ENCODE results near the gene ZNF831. TPM values are rescaled to one million over a fixed set of nuclear protein-coding genes. Genes with fewer than 3 reads are reported as not detected.

The ZNF831 gene
- total and polyA plus RNA-seq, 10 of the 15 experiments (the other 5 are each of a cell fraction or from before 2014, with no cell fraction given), result 0.01 to 0.97 (median 0.23) TPM

DNA sequence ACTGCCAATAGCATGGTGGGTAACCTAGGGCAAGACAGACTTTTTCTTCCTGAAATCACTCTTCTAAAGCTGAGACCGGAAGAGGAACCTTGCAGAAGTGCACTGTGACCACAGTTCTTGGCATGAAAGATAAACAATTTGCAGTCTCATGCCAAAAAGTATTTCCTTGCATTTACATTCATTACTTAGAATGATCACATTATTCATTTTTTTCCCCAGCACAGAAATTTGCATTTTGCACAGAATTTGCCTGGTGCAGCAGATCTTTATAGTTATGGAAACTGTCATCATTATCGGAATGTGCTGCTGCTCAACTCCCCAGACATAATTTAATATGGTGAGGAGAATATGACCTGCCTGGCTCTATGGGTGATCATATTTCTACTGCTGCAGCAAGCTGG, 94.6 kb downstream of the ZNF831 start (continued):
- TF ChIP-seq, protein P1, sequence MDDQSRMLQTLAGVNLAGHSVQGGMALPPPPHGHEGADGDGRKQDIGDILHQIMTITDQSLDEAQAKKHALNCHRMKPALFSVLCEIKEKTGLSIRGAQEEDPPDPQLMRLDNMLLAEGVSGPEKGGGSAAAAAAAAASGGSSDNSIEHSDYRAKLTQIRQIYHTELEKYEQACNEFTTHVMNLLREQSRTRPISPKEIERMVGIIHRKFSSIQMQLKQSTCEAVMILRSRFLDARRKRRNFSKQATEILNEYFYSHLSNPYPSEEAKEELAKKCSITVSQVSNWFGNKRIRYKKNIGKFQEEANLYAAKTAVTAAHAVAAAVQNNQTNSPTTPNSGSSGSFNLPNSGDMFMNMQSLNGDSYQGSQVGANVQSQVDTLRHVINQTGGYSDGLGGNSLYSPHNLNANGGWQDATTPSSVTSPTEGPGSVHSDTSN (IDR thresholded peaks at IDR 0.05; ENCODE audit: insufficient replicate concordance, low read depth, low read length), result no peak

DNA sequence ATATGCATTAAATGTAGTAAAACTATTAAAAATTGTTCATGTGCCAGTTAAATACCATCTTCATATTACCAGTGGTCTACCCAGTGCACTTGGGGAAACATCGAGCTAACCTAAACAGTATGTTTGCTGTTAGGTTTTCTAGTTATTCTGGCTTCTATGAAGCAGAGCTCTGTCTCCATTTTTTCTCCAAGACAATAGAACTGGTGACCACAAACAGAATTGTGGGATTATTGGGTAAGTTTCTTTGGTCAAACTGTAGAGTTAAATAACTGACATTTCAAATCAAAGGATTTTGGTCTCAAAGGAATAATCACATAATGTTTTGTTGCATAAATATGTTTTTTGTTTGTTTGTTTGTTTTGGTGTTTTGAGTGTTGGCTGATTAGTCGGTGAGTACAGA, 96.3 kb downstream of the ZNF831 start:
- no TSS peak for BruUV-seq (replicated peaks)

DNA sequence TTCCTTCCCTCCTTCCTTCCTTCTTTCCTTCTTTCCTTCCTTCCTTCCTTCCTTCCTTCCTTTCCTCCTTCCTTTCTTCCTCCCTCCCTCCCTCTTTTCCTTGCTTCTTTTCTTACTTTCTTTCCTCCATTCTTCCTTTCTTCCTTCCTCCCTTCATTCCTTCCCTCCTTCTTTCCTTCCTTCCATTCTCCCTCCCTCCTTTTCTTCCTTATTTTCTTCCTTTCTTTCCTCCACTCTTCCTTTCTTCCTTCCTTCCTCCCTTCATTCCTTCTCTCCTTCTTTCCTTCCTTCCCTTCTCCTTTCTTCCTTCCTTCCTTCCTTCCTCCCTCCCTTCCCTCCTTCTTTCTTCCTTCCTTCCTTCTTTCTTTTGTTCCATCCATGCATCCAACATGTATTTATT, 101.7 kb downstream of the ZNF831 start:
- no peaks in the 10 kb centered on the region for H3K79me2 ChIP-seq (ENCODE audit: control insufficient read depth, insufficient read depth, low read length)
- H4K20me1 ChIP-seq (ENCODE audit: control insufficient read depth, insufficient read depth), result no peaks in the 10 kb centered on the region
- in situ Hi-C loops (cut with MboI), result no loop called here
- BruUV-seq (replicated peaks), result no TSS peak
- intact Hi-C loops (cut with micrococcal nuclease; ENCODE audit: unreplicated experiment), result no loop called here
- no peaks in the 10 kb centered on the region for H3K36me3 ChIP-seq (ENCODE audit: control insufficient read depth in 2 of 2, insufficient read depth in 2 of 2, low read length in 1 of 2)
- H3K9me3 ChIP-seq (replicated peaks; ENCODE audit: control insufficient read depth, insufficient read depth, low read length), result no peaks in the 10 kb centered on the region
- CTCF ChIA-PET, result interaction anchor here (1.1 kb wide), 1 partner anchor 12 kb away, joined by 3 read pairs; no protein-coding TSS in a partner anchor
- SMC1A ChIA-PET (ENCODE audit: uncharacterized antibody, unreplicated experiment), result no interaction called here
- no peak for DNase-seq (ENCODE audit: low read depth, low spot score)
- H3K27ac ChIP-seq (ENCODE audit: control insufficient read depth, insufficient read depth), result no peak overlapping the region
- FAIRE-seq, result no peak
- POLR2A ChIA-PET, result no interaction called here
- H3K4me1 ChIP-seq (ENCODE audit: control insufficient read depth, insufficient read depth, low read length), result no peaks in the 10 kb centered on the region
- ATAC-seq, result no peak
- no peak overlapping the region for H3K4me3 ChIP-seq
- no peak overlapping the region for H2AFZ ChIP-seq (ENCODE audit: control insufficient read depth, low read depth, low read length)
- RAD21 ChIA-PET (ENCODE audit: unreplicated experiment), result no interaction called here
- H3K9ac ChIP-seq (ENCODE audit: control insufficient read depth, insufficient read depth, low read length), result no peak overlapping the region
- H3K27me3 ChIP-seq (replicated peaks in 1 of 2; ENCODE audit: control insufficient read depth in 2 of 2, insufficient read depth in 2 of 2, low read length in 1 of 2), result no peaks in the 10 kb centered on the region; a peak in 1 of 4 replicates
- no peak overlapping the region for H3K4me2 ChIP-seq (ENCODE audit: control insufficient read depth, insufficient read depth)
- TF ChIP-seq EGR1 (IDR thresholded peaks at IDR 0.05; ENCODE audit: borderline replicate concordance in 1 of 2, low read depth in 2 of 2, low read length in 2 of 2) (no peak), ZZZ3 (IDR thresholded peaks at IDR 0.05; ENCODE audit: control insufficient read depth, insufficient read length, low read depth) (no peak), TARDBP (IDR thresholded peaks at IDR 0.05; ENCODE audit: borderline replicate concordance) (no peak), CBX3 (IDR thresholded peaks at IDR 0.05; ENCODE audit: borderline replicate concordance, low read depth) (no peak), GATAD2B (conservative IDR thresholded peaks at IDR 0.05; ENCODE audit: low read depth) (no peak), BCL11A (IDR thresholded peaks at IDR 0.05; ENCODE audit: low read depth, low read length) (no peak), YY1 (IDR thresholded peaks at IDR 0.05; ENCODE audit: low read depth, low read length) (no peak)
- TF ChIP-seq, protein P2, sequence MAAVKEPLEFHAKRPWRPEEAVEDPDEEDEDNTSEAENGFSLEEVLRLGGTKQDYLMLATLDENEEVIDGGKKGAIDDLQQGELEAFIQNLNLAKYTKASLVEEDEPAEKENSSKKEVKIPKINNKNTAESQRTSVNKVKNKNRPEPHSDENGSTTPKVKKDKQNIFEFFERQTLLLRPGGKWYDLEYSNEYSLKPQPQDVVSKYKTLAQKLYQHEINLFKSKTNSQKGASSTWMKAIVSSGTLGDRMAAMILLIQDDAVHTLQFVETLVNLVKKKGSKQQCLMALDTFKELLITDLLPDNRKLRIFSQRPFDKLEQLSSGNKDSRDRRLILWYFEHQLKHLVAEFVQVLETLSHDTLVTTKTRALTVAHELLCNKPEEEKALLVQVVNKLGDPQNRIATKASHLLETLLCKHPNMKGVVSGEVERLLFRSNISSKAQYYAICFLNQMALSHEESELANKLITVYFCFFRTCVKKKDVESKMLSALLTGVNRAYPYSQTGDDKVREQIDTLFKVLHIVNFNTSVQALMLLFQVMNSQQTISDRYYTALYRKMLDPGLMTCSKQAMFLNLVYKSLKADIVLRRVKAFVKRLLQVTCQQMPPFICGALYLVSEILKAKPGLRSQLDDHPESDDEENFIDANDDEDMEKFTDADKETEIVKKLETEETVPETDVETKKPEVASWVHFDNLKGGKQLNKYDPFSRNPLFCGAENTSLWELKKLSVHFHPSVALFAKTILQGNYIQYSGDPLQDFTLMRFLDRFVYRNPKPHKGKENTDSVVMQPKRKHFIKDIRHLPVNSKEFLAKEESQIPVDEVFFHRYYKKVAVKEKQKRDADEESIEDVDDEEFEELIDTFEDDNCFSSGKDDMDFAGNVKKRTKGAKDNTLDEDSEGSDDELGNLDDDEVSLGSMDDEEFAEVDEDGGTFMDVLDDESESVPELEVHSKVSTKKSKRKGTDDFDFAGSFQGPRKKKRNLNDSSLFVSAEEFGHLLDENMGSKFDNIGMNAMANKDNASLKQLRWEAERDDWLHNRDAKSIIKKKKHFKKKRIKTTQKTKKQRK (IDR thresholded peaks at IDR 0.05; ENCODE audit: low read depth, low read length), result no peak

More for the DNA sequence above, 96.3 kb downstream of the ZNF831 start:
- no peak overlapping the region for H2AFZ ChIP-seq (ENCODE audit: control insufficient read depth, low read depth, low read length)
- ATAC-seq, result no peak
- SMC1A ChIA-PET (ENCODE audit: uncharacterized antibody, unreplicated experiment), result no interaction called here
- H3K4me3 ChIP-seq, result no peak overlapping the region
- CTCF ChIA-PET, result interaction anchor here (0.9 kb wide), 1 partner anchor 51 kb away, joined by 3 read pairs; no protein-coding TSS in a partner anchor
- 36% methylated on average over 2 of the region's 2 CpGs for WGBS (ENCODE audit: insufficient coverage, insufficient replicate concordance, low lambda C conversion rate, missing lambda C conversion rate)
- no peak overlapping the region for H3K27ac ChIP-seq (ENCODE audit: control insufficient read depth, insufficient read depth)
- no peak for DNase-seq (ENCODE audit: low read depth, low spot score)
- intact Hi-C loops (cut with micrococcal nuclease; ENCODE audit: unreplicated experiment), result no loop called here
- H3K27me3 ChIP-seq (replicated peaks in 1 of 2; ENCODE audit: control insufficient read depth in 2 of 2, insufficient read depth in 2 of 2, low read length in 1 of 2), result no peaks in the 10 kb centered on the region; a peak in 1 of 4 replicates
- in situ Hi-C loops (cut with MboI), result no loop called here
- no peak for TF ChIP-seq POLR2A (IDR thresholded peaks at IDR 0.05; ENCODE audit: low read depth, low read length)
- TF ChIP-seq BMI1 (IDR thresholded peaks at IDR 0.05; ENCODE audit: borderline replicate concordance), result no peak
- no peak for TF ChIP-seq ZNF622 (IDR thresholded peaks at IDR 0.05)
- TF ChIP-seq DPF2 (IDR thresholded peaks at IDR 0.05), result no peak
- no peak for TF ChIP-seq MYC (IDR thresholded peaks at IDR 0.05; ENCODE audit: insufficient read depth, insufficient read length, insufficient replicate concordance, low read length, severe bottlenecking)
- TF ChIP-seq PAX8 (IDR thresholded peaks at IDR 0.05), result no peak
- no peaks in the 10 kb centered on the region for H4K20me1 ChIP-seq (ENCODE audit: control insufficient read depth, insufficient read depth)
- no peak overlapping the region for H3K9ac ChIP-seq (ENCODE audit: control insufficient read depth, insufficient read depth, low read length)
- no peak overlapping the region for H3K4me2 ChIP-seq (ENCODE audit: control insufficient read depth, insufficient read depth)
- H3K79me2 ChIP-seq (ENCODE audit: control insufficient read depth, insufficient read depth, low read length), result no peaks in the 10 kb centered on the region
- POLR2A ChIA-PET, result no interaction called here
- no peaks in the 10 kb centered on the region for H3K9me3 ChIP-seq (replicated peaks; ENCODE audit: control insufficient read depth, insufficient read depth, low read length)
- RAD21 ChIA-PET (ENCODE audit: unreplicated experiment), result no interaction called here
- no peaks in the 10 kb centered on the region for H3K36me3 ChIP-seq (ENCODE audit: control insufficient read depth in 2 of 2, insufficient read depth in 2 of 2, low read length in 1 of 2)
- FAIRE-seq, result no peak
- H3K4me1 ChIP-seq (ENCODE audit: control insufficient read depth, insufficient read depth, low read length), result no peaks in the 10 kb centered on the region

All from GM12878 (cell line).